LNCAP (cell line): ENCODE measurements around the gene IL24.

Experiments
- TF ChIP-seq, protein P1 (sequence below): fragments of 450-650 bp; IDR thresholded peaks from 2 replicates; pipeline ENCODE4 v1.5.1; 2017; ENCODE audit warnings: mild to moderate bottlenecking

Gene IL24

DNA sequence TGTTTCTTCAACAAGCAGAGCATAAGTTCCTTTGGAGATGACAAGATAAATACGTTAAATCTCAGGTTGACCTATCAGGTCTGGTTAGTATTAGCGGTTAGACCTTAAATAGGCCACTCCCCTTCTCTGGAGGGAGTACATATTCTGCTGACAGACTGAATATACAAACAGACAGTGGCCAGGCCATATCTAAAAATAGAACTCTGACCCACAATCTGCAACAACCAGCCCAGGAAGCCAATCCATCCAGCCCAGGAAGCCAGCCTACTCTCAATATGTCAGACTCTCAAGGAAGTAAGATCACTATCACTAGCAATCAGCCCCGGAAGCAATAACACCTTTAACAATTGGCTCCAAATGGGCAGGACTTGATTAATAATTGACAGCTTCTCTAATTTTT lies 25.1 kb upstream of the IL24 start:
- TF ChIP-seq, protein P1, sequence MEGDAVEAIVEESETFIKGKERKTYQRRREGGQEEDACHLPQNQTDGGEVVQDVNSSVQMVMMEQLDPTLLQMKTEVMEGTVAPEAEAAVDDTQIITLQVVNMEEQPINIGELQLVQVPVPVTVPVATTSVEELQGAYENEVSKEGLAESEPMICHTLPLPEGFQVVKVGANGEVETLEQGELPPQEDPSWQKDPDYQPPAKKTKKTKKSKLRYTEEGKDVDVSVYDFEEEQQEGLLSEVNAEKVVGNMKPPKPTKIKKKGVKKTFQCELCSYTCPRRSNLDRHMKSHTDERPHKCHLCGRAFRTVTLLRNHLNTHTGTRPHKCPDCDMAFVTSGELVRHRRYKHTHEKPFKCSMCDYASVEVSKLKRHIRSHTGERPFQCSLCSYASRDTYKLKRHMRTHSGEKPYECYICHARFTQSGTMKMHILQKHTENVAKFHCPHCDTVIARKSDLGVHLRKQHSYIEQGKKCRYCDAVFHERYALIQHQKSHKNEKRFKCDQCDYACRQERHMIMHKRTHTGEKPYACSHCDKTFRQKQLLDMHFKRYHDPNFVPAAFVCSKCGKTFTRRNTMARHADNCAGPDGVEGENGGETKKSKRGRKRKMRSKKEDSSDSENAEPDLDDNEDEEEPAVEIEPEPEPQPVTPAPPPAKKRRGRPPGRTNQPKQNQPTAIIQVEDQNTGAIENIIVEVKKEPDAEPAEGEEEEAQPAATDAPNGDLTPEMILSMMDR: no peak

DNA sequence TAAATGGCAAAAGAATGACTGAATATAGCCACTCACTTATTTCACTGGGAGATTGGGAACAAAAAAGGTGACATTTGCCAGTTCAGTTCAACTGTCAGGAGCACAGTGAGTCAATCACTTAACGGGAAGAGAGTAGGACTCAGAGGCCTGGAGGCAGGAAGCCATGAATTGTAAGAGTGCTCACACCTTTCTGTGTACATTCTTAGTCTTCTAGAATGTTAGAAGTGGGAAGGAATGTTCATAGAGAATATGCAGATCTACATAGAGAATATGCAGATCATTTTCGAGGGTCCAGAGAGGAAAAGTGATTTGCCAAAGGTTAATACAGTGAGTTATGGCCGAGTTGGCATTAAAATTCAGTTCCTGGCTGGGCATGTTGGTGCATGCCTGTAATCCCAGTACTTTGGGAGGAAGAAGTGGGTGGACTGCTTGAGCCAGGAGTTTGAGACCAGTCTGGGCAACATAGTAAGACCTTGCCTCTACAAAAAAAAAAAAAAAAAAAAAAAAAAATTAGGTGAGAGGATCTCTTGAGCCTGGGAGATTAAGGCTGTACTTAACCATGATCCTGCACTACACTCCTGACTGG lies 23.5 kb upstream of the IL24 start:
- TF ChIP-seq, protein P1: no peak

DNA sequence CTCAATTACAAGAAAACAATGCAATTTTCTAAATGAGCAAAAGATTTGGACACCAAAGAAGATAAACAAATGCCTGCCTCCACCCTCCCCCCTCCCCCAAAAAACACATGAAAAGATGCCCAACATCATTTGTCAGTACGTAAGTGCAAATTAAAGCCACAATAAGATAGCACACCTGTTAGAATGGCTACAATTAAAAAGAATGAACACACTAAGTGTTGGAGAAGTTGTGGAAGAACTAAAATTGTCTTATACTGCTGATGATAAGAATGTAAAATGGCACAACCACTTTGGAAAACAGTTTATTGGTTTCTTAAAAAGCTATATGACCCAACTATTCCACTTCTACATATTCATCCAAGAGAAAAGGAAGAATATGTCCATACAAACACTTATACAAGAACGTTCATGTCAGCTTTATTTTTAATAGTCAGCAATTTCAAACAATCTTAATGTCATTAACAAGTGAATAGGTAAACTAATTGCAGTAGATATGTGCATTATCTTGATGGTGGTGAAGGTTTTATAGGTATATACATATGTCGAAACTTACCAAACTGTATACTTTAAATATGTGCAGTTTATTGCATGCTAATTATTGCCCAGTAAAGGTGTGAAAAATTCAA lies 21.4 kb upstream of the IL24 start:
- TF ChIP-seq, protein P1: no peak

DNA sequence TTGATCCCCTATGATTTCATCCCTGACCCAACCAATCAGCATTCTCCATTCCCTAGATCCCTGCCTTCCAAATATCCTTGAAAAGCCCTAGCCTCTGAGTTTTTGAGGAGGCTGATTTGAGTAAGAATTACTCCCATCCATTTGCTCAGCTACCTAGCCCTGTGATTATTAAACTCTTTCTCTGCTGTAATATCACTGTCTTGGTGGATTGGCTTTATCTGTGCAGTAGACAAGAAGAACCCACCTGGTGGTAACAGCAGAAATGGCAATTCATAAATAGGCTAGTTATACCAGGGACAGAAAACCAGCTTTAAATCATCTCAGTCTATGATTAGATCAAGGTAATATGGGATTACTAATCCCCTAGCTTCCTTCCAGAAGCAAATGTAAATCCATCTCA lies 18.8 kb upstream of the IL24 start:
- TF ChIP-seq, protein P1: no peak; the same call in 1 of the 2 replicates

DNA sequence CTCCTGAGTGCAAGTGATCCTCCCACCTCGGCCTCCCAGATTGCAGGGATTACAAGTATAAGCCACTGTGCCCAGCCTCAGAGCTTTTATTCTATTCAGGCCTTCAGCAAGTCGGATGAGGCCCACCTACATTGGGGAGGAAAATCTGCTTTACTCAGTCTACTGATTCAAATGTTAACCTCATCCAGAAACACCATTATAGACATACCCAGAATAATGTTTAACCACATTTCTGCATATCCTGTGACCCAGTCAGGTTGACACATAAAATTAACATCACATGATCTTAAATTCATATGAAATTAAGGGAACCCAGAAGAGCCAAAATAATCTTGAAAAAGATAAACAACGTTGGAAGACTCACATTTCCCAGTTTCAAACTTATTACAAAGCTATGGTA lies 16.9 kb upstream of the IL24 start:
- TF ChIP-seq, protein P1: no peak

DNA sequence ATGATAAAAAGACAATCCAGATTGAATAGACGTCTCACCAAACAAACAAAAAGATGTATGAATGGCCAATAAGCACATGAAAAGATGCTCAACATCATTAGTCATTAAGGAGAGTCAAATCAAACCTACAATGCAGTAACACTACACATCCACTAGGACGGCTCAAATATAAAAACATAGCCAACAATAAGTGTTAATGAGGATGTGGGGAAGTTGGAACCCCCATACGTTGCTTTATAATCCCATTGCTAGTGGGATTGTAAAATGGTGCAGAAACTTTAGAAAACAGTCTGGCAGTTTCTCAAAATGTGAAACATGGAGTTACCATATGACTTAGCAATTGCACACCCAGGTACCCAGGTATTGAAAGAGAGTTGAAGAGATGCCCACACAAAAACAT lies 14.7 kb upstream of the IL24 start:
- TF ChIP-seq, protein P1: no peak

DNA sequence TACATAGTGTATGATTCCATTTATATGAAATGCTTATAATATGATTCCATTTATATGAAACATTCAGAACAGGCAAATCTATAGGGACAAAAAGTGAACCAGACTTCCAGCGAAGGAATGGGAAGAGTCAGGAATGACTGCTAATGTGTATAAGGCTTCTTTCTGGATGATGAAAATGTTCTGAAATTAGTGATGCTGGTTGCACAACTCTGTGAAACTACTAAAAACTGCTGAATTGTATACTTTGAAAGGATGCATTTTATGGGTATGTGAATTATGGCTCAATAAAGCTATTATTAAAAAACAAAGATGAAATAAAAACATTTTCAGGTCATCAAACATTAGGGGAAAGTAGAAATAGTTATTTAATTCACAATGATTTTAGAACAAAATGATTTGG lies 14.1 kb upstream of the IL24 start:
- TF ChIP-seq, protein P1: no peak
